ENCODE data around the gene CPNE7. TPM values are rescaled to one million over a fixed set of nuclear protein-coding genes. Genes with fewer than 3 reads are reported as not detected.

The CPNE7 gene
- total and polyA plus RNA-seq, 2 of the 4 experiments (the other 2 are of a cell fraction): 5.4 to 17.4 TPM

DNA sequence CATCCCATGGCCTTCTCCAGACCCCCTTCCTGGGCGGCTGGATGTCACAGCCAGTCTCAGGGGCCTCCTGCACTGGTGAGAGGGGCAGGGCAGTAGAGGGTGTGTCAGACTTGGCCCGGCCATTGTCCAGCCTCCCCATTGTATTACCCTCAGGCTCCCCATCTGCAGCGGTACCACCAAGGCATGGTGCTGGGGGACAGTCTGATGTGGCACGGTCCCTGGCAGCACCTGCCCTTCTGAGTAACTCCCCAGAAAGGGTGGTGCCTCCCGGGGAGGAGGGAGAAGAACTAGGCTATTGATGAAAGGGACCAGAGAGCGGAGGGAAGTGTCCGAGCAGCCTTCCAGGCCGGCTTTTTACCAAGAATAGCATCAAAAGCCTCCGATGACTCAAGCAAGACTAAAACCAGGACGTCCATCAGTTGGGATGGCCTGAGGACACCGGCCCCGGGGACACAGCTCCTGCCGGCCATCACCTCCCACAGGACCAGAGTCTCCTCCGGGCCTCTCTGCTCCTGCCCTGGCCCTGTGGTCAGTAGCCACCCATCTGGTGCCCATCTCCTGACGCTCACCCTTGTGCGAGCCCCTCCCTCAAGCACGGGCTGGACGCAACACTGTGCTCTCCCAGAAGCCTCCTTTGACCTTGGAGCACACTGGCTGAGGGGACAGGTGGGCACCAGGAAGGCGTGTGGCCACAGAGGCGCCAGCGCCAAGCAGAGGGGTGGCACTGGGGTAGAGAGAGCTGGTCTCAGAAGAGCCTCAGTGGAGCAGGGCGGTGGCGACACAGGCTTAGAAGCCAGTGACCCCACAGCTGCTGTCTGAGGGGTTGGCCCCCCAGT is 5.8 kb upstream of the CPNE7 start (continued):
- TF ChIP-seq SMC3 (IDR thresholded peaks at IDR 0.05; ENCODE audit: low read depth, low read length): no peak

DNA sequence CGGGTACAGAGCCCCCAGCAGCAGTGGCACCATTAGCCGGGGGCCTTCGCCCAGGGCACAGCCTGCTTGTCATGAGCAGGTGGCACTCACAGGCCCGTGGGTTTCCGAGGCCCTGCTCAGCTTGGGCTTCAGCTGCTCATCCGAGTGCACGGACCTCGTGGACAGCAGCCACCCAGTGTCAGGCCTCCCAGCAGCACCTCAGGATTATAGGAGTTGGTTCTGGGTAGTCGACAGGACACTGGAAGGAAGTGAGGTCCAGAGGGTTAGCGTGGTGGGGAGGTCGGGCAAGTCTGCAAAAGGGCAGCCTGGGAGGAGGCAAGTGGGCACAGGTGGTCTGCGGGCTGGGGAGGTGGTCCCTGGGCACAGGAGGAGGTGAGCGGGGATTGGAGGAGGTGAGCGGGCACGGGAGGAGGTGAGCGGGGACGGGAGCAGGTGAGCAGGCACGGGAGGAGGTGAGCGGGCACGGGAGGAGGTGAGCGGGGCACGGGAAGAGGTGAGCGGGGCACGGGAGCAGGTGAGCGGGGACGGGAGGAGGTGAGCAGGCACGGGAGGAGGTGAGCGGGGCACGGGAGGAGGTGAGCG is 5.1 kb upstream of the CPNE7 start:
- Histone ChIP-seq H4K91ac (ENCODE audit: insufficient read depth, low read depth, low read length) (no peak overlapping the region), H4K5ac (ENCODE audit: low read depth, low read length) (no peak overlapping the region), H3K9me1 (ENCODE audit: insufficient read depth, low read length) (no peaks in the 10 kb centered on the region), H3K4ac (ENCODE audit: low read depth, low read length) (no peak overlapping the region), H3K4me1 (ENCODE audit: control insufficient read depth, insufficient read depth, low read length) (peaks cover 23% of the 10 kb centered on the region), H2BK15ac (ENCODE audit: low read depth, low read length) (no peak overlapping the region), H3K27me3 (ENCODE audit: control insufficient read depth, insufficient read depth, low read length) (peaks cover 4% of the 10 kb centered on the region; the same call in 1 of the 2 replicates), H2AK9ac (replicated peaks; ENCODE audit: low read depth, low read length, poor library complexity) (no peak overlapping the region), H3K9me3 (ENCODE audit: control insufficient read depth, insufficient read depth, low read length) (no peaks in the 10 kb centered on the region), H4K20me1 (ENCODE audit: insufficient read depth, low read length) (peaks cover 12% of the 10 kb centered on the region), H3K4me2 (ENCODE audit: low read depth, low read length) (no peak overlapping the region), H3K27ac (ENCODE audit: insufficient read depth, low read length) (no peak overlapping the region), H4K8ac (ENCODE audit: low read depth in 2 of 2, low read length in 2 of 2) (no peak overlapping the region), H3K23ac (ENCODE audit: low read depth, low read length) (no peak overlapping the region), H2AFZ (replicated peaks; ENCODE audit: low read length, poor library complexity) (no peak overlapping the region), H3K14ac (replicated peaks; ENCODE audit: low read depth, low read length) (no peak overlapping the region), H3K18ac (ENCODE audit: low read depth, low read length) (no peak overlapping the region), H3K79me1 (ENCODE audit: low read depth in 1 of 2, low read length in 2 of 2) (peaks cover 0 to 7% of the 10 kb centered on the region in 2 experiments; a peak in 2 of 4 replicates), H2BK120ac (ENCODE audit: low read depth, low read length) (no peak overlapping the region), H2BK20ac (ENCODE audit: low read depth, low read length) (no peak overlapping the region), H3K4me3 (ENCODE audit: insufficient read depth, low read depth, low read length) (no peak overlapping the region), H2BK5ac (ENCODE audit: low read depth, low read length, poor library complexity, severe bottlenecking) (no peak overlapping the region), H3K9ac (ENCODE audit: low read depth, low read length) (no peak overlapping the region), H3K36me3 (ENCODE audit: control insufficient read depth, insufficient read depth, low read length) (no peaks in the 10 kb centered on the region), H2AK5ac (ENCODE audit: low read depth, low read length) (0 out of 2 replicates have a peak overlapping the region, but pooled peaks have one; percentile 21), H3K56ac (ENCODE audit: extremely low read depth, insufficient read depth, low read length) (no peak overlapping the region)
- 85% methylated on average over 13 of the region's 30 CpGs; no CpG with 5 or more reads in 1 of the 2 experiments for WGBS, 2 experiments (ENCODE audit: extremely low coverage in 2 of 2, insufficient read length in 1 of 2)
- BruUV-seq (replicated peaks): no TSS peak
- ATAC-seq (ENCODE audit: low read depth) (no peak), DNase-seq (no peak)
- dilution Hi-C loops (cut with HindIII; ENCODE audit: low sequenced_read_pairs, unreplicated experiment) (no loop called here), intact Hi-C loops (cut with micrococcal nuclease) (no loop called here), in situ Hi-C loops (cut with MboI; ENCODE audit: low sequenced_read_pairs) (loop anchor here (5.0 kb wide), 1 partner anchor 72 kb away; no protein-coding TSS in a partner anchor)
- CTCF ChIA-PET: no interaction called here
- POLR2A ChIA-PET (ENCODE audit: unreplicated experiment): no interaction called here
- TF ChIP-seq BHLHE40 (IDR thresholded peaks at IDR 0.05; ENCODE audit: low read depth, low read length) (no peak), CHD1 (IDR thresholded peaks at IDR 0.05; ENCODE audit: low read depth, low read length) (no peak), MXI1 (IDR thresholded peaks at IDR 0.05; ENCODE audit: borderline replicate concordance, low read depth, low read length) (no peak), RAD21 (IDR thresholded peaks at IDR 0.05; ENCODE audit: low read length) (no peak), SMC3 (IDR thresholded peaks at IDR 0.05; ENCODE audit: low read depth, low read length) (no peak), NFE2L2 (IDR thresholded peaks at IDR 0.05; ENCODE audit: low read depth, low read length) (no peak), MAZ (IDR thresholded peaks at IDR 0.05; ENCODE audit: borderline replicate concordance, low read depth, low read length) (no peak), CEBPB (IDR thresholded peaks at IDR 0.05; ENCODE audit: low read depth, low read length) (no peak)
- TF ChIP-seq, protein P1, sequence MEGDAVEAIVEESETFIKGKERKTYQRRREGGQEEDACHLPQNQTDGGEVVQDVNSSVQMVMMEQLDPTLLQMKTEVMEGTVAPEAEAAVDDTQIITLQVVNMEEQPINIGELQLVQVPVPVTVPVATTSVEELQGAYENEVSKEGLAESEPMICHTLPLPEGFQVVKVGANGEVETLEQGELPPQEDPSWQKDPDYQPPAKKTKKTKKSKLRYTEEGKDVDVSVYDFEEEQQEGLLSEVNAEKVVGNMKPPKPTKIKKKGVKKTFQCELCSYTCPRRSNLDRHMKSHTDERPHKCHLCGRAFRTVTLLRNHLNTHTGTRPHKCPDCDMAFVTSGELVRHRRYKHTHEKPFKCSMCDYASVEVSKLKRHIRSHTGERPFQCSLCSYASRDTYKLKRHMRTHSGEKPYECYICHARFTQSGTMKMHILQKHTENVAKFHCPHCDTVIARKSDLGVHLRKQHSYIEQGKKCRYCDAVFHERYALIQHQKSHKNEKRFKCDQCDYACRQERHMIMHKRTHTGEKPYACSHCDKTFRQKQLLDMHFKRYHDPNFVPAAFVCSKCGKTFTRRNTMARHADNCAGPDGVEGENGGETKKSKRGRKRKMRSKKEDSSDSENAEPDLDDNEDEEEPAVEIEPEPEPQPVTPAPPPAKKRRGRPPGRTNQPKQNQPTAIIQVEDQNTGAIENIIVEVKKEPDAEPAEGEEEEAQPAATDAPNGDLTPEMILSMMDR (conservative IDR thresholded peaks at IDR 0.05; ENCODE audit: low read depth, low read length): no peak
- TF ChIP-seq, protein P2, sequence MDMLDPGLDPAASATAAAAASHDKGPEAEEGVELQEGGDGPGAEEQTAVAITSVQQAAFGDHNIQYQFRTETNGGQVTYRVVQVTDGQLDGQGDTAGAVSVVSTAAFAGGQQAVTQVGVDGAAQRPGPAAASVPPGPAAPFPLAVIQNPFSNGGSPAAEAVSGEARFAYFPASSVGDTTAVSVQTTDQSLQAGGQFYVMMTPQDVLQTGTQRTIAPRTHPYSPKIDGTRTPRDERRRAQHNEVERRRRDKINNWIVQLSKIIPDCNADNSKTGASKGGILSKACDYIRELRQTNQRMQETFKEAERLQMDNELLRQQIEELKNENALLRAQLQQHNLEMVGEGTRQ (IDR thresholded peaks at IDR 0.05; ENCODE audit: low read depth, low read length): no peak
- TF ChIP-seq, protein P3, sequence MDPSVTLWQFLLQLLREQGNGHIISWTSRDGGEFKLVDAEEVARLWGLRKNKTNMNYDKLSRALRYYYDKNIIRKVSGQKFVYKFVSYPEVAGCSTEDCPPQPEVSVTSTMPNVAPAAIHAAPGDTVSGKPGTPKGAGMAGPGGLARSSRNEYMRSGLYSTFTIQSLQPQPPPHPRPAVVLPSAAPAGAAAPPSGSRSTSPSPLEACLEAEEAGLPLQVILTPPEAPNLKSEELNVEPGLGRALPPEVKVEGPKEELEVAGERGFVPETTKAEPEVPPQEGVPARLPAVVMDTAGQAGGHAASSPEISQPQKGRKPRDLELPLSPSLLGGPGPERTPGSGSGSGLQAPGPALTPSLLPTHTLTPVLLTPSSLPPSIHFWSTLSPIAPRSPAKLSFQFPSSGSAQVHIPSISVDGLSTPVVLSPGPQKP (IDR thresholded peaks at IDR 0.05; ENCODE audit: borderline replicate concordance, low read depth, low read length): no peak
